CD8-positive, alpha-beta memory T cell (primary cell): ENCODE measurements around the gene GAGE1. TPM values are rescaled to one million over a fixed set of nuclear protein-coding genes. Genes with fewer than 3 reads are reported as not detected.
"Not testable (repeated sequence)": the region's sequence is repeated elsewhere in the genome, so short reads cannot be mapped to it uniquely, and the experiment has no call there.

Experiments
- CTCF ChIA-PET: fragments of 350-600 bp; sonication (Branson Sonifier 250); formaldehyde crosslinking; loops from one replicate; lab custom pipeline; 2021; ENCODE audit warnings: antibody characterized with exemption; lab: Charles Lee
- POLR2A ChIA-PET: fragments of 350-600 bp; sonication (Branson Sonifier 250); formaldehyde crosslinking; loops from one replicate; lab custom pipeline; 2021; ENCODE audit warnings: antibody characterized with exemption; lab: Charles Lee
- DNase-seq, 5 donors: peaks; one replicate each; pipeline versions ENCODE4 v3.0.0 to v3.0.0-alpha.2; 2020 to 2022; ENCODE audit warnings: mixed read lengths in 1 of 5
- H3K27ac ChIP-seq: one replicate; pipeline ENCODE4 v1.7.0; 2013; ENCODE audit warnings: low read depth, mild to moderate bottlenecking, low read length, moderate library complexity
- H3K27me3 ChIP-seq: 2 replicates; pipeline ENCODE4 v1.7.0; 2013; ENCODE audit warnings: low read length, mild to moderate bottlenecking; ENCODE audit not compliant: insufficient read depth, poor library complexity, severe bottlenecking
- H3K36me3 ChIP-seq: 2 replicates; pipeline ENCODE4 v1.7.0; 2013; ENCODE audit warnings: mild to moderate bottlenecking, low read length, moderate library complexity; ENCODE audit not compliant: insufficient read depth
- H3K4me1 ChIP-seq: 2 replicates; pipeline ENCODE4 v1.7.0; 2013; ENCODE audit warnings: mild to moderate bottlenecking, low read length, moderate library complexity; ENCODE audit not compliant: insufficient read depth
- H3K4me3 ChIP-seq: 2 replicates; pipeline ENCODE4 v1.7.0; 2013; ENCODE audit warnings: mild to moderate bottlenecking, low read length
- H3K9me3 ChIP-seq: 2 replicates; pipeline ENCODE4 v1.7.0; 2013; ENCODE audit warnings: mild to moderate bottlenecking, low read length
- H3K27ac Mint-ChIP-seq, 8 donors: one replicate each; pipeline ENCODE4 v1.8.0; 2020 to 2021; ENCODE audit warnings: mixed read lengths in 8 of 8, mild to moderate bottlenecking in 6 of 8, inconsistent platforms in 3 of 8, moderate library complexity in 3 of 8
- H3K27me3 Mint-ChIP-seq, 2 donors: one replicate each; pipeline ENCODE4 v1.8.0; 2020 to 2021; ENCODE audit warnings: mixed read lengths in 2 of 2, mild to moderate bottlenecking in 1 of 2, moderate library complexity in 1 of 2
- H3K36me3 Mint-ChIP-seq, 3 donors: one replicate each; pipeline ENCODE4 v1.8.0; 2020 to 2021; ENCODE audit warnings: mixed read lengths in 3 of 3, inconsistent platforms in 1 of 3, mild to moderate bottlenecking in 1 of 3
- H3K4me1 Mint-ChIP-seq, 3 donors: one replicate each; pipeline ENCODE4 v1.8.0; 2020 to 2021; ENCODE audit warnings: mixed read lengths in 3 of 3, inconsistent platforms in 1 of 3, mild to moderate bottlenecking in 1 of 3
- H3K4me3 Mint-ChIP-seq, 7 donors: one replicate each; pipeline ENCODE4 v1.8.0; 2020 to 2021; ENCODE audit warnings: mixed read lengths in 7 of 7, mild to moderate bottlenecking in 6 of 7, moderate library complexity in 4 of 7, inconsistent platforms in 2 of 7
- H3K9me3 Mint-ChIP-seq, 5 donors: one replicate each; pipeline ENCODE4 v1.8.0; 2020 to 2022; ENCODE audit warnings: mixed read lengths in 5 of 5, mild to moderate bottlenecking in 3 of 5, moderate library complexity in 2 of 5, inconsistent platforms in 1 of 5
- polyA plus RNA-seq: library from polyadenylated mRNA; unstranded; fragments of 300-500 nt; fragmentation: Illumina TruSeq; gene quantifications from one replicate; pipeline ENCODE4 v1.2.3, GENCODE V29; 2021
- total RNA-seq, 2 experiments: library from RNA; stranded (reverse); gene quantifications; one replicate each; pipeline ENCODE4 v1.2.3, GENCODE V29; 2021

GAGE1 gene
- total and polyA plus RNA-seq, 3 experiments from 2014 or later = not detected

GRCh38 chrX:49589769-49590478, 8.9 kb upstream of the GAGE1 start:
- H3K4me3 Mint-ChIP-seq, H3K4me1 Mint-ChIP-seq, H3K9me3 Mint-ChIP-seq, H3K9me3 ChIP-seq, H3K4me1 ChIP-seq, H3K27me3 Mint-ChIP-seq, H3K27me3 ChIP-seq, H3K36me3 ChIP-seq, H3K27ac ChIP-seq, H3K36me3 Mint-ChIP-seq, H3K27ac Mint-ChIP-seq, CTCF ChIA-PET, POLR2A ChIA-PET, H3K4me3 ChIP-seq: not testable (repeated sequence)
- DNase-seq = peak in 1 of 5 donors; percentile 46

- H3K36me3 Mint-ChIP-seq, H3K9me3 Mint-ChIP-seq, H3K4me3 ChIP-seq, H3K27me3 ChIP-seq, H3K27ac Mint-ChIP-seq, POLR2A ChIA-PET, H3K27me3 Mint-ChIP-seq, H3K4me1 Mint-ChIP-seq, H3K36me3 ChIP-seq, H3K4me3 Mint-ChIP-seq, H3K4me1 ChIP-seq, CTCF ChIA-PET, H3K9me3 ChIP-seq, DNase-seq, H3K27ac ChIP-seq: not testable (repeated sequence)
Observed at GRCh38 chrX:49590488-49590887, 8.3 kb upstream of the GAGE1 start.

- no peak for DNase-seq
- H3K4me1 ChIP-seq = no peaks in the 10 kb centered on the region
- H3K9me3 ChIP-seq = no peaks in the 10 kb centered on the region
- Mint-ChIP-seq H3K4me1 (no peaks in the 10 kb centered on the region), H3K4me3 (no peak overlapping the region), H3K27ac (no peak overlapping the region), H3K36me3 (no peaks in the 10 kb centered on the region), H3K27me3 (peaks cover 0 to 4% of the 10 kb centered on the region in 2 donors), H3K9me3 (no peaks in the 10 kb centered on the region)
- H3K27me3 ChIP-seq = no peaks in the 10 kb centered on the region
- H3K27ac ChIP-seq = no peak overlapping the region
- no peak overlapping the region for H3K4me3 ChIP-seq
- ChIA-PET CTCF (no interaction called here), POLR2A (no interaction called here)
- no peaks in the 10 kb centered on the region for H3K36me3 ChIP-seq
Observed at GRCh38 chrX:49610718-49611310, 12.0 kb downstream of the GAGE1 start.

GRCh38 chrX:49618574-49618973, 19.8 kb downstream of the GAGE1 start:
- no peaks in the 10 kb centered on the region for H3K27me3 Mint-ChIP-seq
- ChIA-PET CTCF (no interaction called here), POLR2A (no interaction called here)
- Histone ChIP-seq H3K9me3 (no peaks in the 10 kb centered on the region), H3K27ac (no peak overlapping the region), H3K4me1 (no peaks in the 10 kb centered on the region), H3K4me3 (no peak overlapping the region), H3K36me3 (no peaks in the 10 kb centered on the region), H3K27me3 (no peaks in the 10 kb centered on the region)
- H3K27ac Mint-ChIP-seq = no peak overlapping the region
- H3K9me3 Mint-ChIP-seq = peaks cover 0 to 5% (median 0%) of the 10 kb centered on the region in 5 donors
- no peaks in the 10 kb centered on the region for H3K4me1 Mint-ChIP-seq
- no peak overlapping the region for H3K4me3 Mint-ChIP-seq
- DNase-seq = no peak
- no peaks in the 10 kb centered on the region for H3K36me3 Mint-ChIP-seq

- Mint-ChIP-seq H3K4me3 (peak overlapping the region in 6 of 7 donors; percentile 69 to 80 (median 75)), H3K27me3 (peaks cover 8% of the 10 kb centered on the region in 2 donors), H3K9me3 (peaks cover 0 to 5% (median 2%) of the 10 kb centered on the region in 5 donors), H3K27ac (no peak overlapping the region), H3K36me3 (peaks cover 0 to 4% (median 0%) of the 10 kb centered on the region in 3 donors), H3K4me1 (no peaks in the 10 kb centered on the region)
- Histone ChIP-seq H3K4me1 (no peaks in the 10 kb centered on the region), H3K9me3 (no peaks in the 10 kb centered on the region), H3K36me3 (no peaks in the 10 kb centered on the region), H3K27me3 (no peaks in the 10 kb centered on the region), H3K4me3 (no peak overlapping the region), H3K27ac (no peak overlapping the region)
- DNase-seq = peak in 4 of 5 donors; percentile 4 to 52 (median 22)
- ChIA-PET CTCF (interaction anchor here (1.3 kb wide), 1 partner anchor 9 kb away, joined by 3 read pairs; no protein-coding TSS in a partner anchor), POLR2A (no interaction called here)
Observed at GRCh38 chrX:49627086-49627777, 28.4 kb downstream of the GAGE1 start.

GRCh38 chrX:49644991-49645637, 46.3 kb downstream of the GAGE1 start:
- no peaks in the 10 kb centered on the region for H3K36me3 Mint-ChIP-seq
- H3K9me3 Mint-ChIP-seq = no peaks in the 10 kb centered on the region
- H3K27ac Mint-ChIP-seq = no peak overlapping the region
- Histone ChIP-seq H3K27ac (no peak overlapping the region), H3K27me3 (no peaks in the 10 kb centered on the region), H3K9me3 (no peaks in the 10 kb centered on the region), H3K4me3 (no peak overlapping the region), H3K36me3 (no peaks in the 10 kb centered on the region), H3K4me1 (no peaks in the 10 kb centered on the region)
- no peak for DNase-seq
- ChIA-PET CTCF (no interaction called here), POLR2A (no interaction called here)
- H3K27me3 Mint-ChIP-seq = peaks cover 4 to 5% of the 10 kb centered on the region in 2 donors
- H3K4me3 Mint-ChIP-seq = no peak overlapping the region
- H3K4me1 Mint-ChIP-seq = no peaks in the 10 kb centered on the region

- no peak overlapping the region for H3K4me3 ChIP-seq
- no peak overlapping the region for H3K4me3 Mint-ChIP-seq
- H3K27me3 Mint-ChIP-seq = peaks cover 8 to 11% of the 10 kb centered on the region in 2 donors
- no peaks in the 10 kb centered on the region for H3K36me3 ChIP-seq
- no peak overlapping the region for H3K27ac Mint-ChIP-seq
- H3K27ac ChIP-seq = no peak overlapping the region
- H3K4me1 ChIP-seq = no peaks in the 10 kb centered on the region
- ChIA-PET POLR2A (no interaction called here), CTCF (no interaction called here)
- H3K4me1 Mint-ChIP-seq = no peaks in the 10 kb centered on the region
- no peaks in the 10 kb centered on the region for H3K9me3 Mint-ChIP-seq
- no peak for DNase-seq
- no peaks in the 10 kb centered on the region for H3K9me3 ChIP-seq
- no peaks in the 10 kb centered on the region for H3K27me3 ChIP-seq
- no peaks in the 10 kb centered on the region for H3K36me3 Mint-ChIP-seq
Observed at GRCh38 chrX:49656533-49656932, 57.7 kb downstream of the GAGE1 start.
